ENCODE measurements around the gene RGPD6.
"Not testable (repeated sequence)": the region's sequence is repeated elsewhere in the genome, so short reads cannot be mapped to it uniquely, and the experiment has no call there.

RGPD6 gene

GRCh38 chr2:110576763-110577416 is at the start of gene RGPD6:
TSS of gene RGPD6 (minus strand) at chr2:110577222. CDS start at chr2:110577024, 198 bp downstream.
- ATAC-seq = peak; percentile 97

- not testable (repeated sequence) for ATAC-seq
Measured at GRCh38 chr2:110619326-110619939, 42.4 kb upstream of the RGPD6 start.

GRCh38 chr2:110613927-110614326 is 36.9 kb upstream of the RGPD6 start:
- not testable (repeated sequence) for ATAC-seq

GRCh38 chr2:110610613-110611250 is 33.7 kb upstream of the RGPD6 start:
- ATAC-seq = peak; percentile 41

GRCh38 chr2:110609843-110610612 is 33.0 kb upstream of the RGPD6 start:
- ATAC-seq = peak; percentile 65

- not testable (repeated sequence) for ATAC-seq
Measured at GRCh38 chr2:110608788-110609502, 31.9 kb upstream of the RGPD6 start.

- not testable (repeated sequence) for ATAC-seq
Measured at GRCh38 chr2:110605057-110605456, 28.0 kb upstream of the RGPD6 start.

GRCh38 chr2:110603917-110604591 is 27.0 kb upstream of the RGPD6 start:
- ATAC-seq = not testable (repeated sequence)

GRCh38 chr2:110602139-110602538 is 25.1 kb upstream of the RGPD6 start:
- not testable (repeated sequence) for ATAC-seq

GRCh38 chr2:110591973-110592372 is 15.0 kb upstream of the RGPD6 start:
- ATAC-seq = not testable (repeated sequence)

GRCh38 chr2:110589677-110590330 is 12.8 kb upstream of the RGPD6 start:
- not testable (repeated sequence) for ATAC-seq

- ATAC-seq = not testable (repeated sequence)
Measured at GRCh38 chr2:110588520-110588919, 11.5 kb upstream of the RGPD6 start.

- ATAC-seq = not testable (repeated sequence)
Measured at GRCh38 chr2:110579216-110579965, 2.4 kb upstream of the RGPD6 start.

GRCh38 chr2:110578429-110578828 is 1.4 kb upstream of the RGPD6 start:
- peak; percentile 84 for ATAC-seq

GRCh38 chr2:110499755-110500377 is 77.2 kb downstream of the RGPD6 start:
- peak; percentile 93 for ATAC-seq

- peak; percentile 62; the same call in 2 of the 3 replicates for ATAC-seq
Measured at GRCh38 chr2:110496027-110496426, 81.0 kb downstream of the RGPD6 start.

GRCh38 chr2:110494488-110494887 is 82.5 kb downstream of the RGPD6 start:
- not testable (repeated sequence) for ATAC-seq

GRCh38 chr2:110488991-110489390 is 88.0 kb downstream of the RGPD6 start:
- not testable (repeated sequence) for ATAC-seq

- peak; percentile 63 for ATAC-seq
Measured at GRCh38 chr2:110482697-110483096, 94.3 kb downstream of the RGPD6 start.

- peak; percentile 84 for ATAC-seq
Measured at GRCh38 chr2:110481200-110481599, 95.8 kb downstream of the RGPD6 start.
